B cell (primary cell): Measurements from ENCODE around the gene SLC4A2. TPM values are rescaled to one million over a fixed set of nuclear protein-coding genes. Genes with fewer than 3 reads are reported as not detected.

Experiments used
- ATAC-seq: fragments of 200-7000 bp; cut with Tn5 transposase; one replicate; pipeline ENCODE4 v1.10.0; 2021; ENCODE audit warnings: low read depth, mild to moderate bottlenecking, moderate number of reproducible peaks, moderate library complexity
- CTCF ChIA-PET: fragments of 350-600 bp; sonication (Branson Sonifier 250); formaldehyde crosslinking; loops from one replicate; lab custom pipeline; 2021; ENCODE audit warnings: antibody characterized with exemption, inconsistent platforms; lab: Charles Lee
- POLR2A ChIA-PET: fragments of 350-600 bp; sonication (Branson Sonifier 250); formaldehyde crosslinking; loops from one replicate; lab custom pipeline; 2021; ENCODE audit warnings: antibody characterized with exemption; lab: Charles Lee
- DNase-seq: peaks from one replicate; pipeline ENCODE4 v3.0.0; 2013
- H2AFZ ChIP-seq: 2 replicates; pipeline ENCODE4 v1.6.1; 2012; ENCODE audit warnings: mild to moderate bottlenecking, low read depth, low read length; ENCODE audit not compliant: insufficient read depth, poor library complexity, severe bottlenecking
- H3K27ac ChIP-seq, 2 donors: 1 replicate in 1 of 2; 2 replicates in 1 of 2; pipeline ENCODE4 v1.5.1; 2012 to 2013; ENCODE audit warnings: low read length in 2 of 2, mild to moderate bottlenecking in 2 of 2, moderate library complexity in 1 of 2
- H3K27me3 ChIP-seq, 4 experiments: fragments of 200-600 bp in 1 of 4; sonication (generic) in 1 of 4; replicated peaks in 1 of 4; 1 replicate in 2 of 4; 2 replicates in 2 of 4; pipeline versions ENCODE4 v1.6.1 to v1.7.0; 2013 to 2016; ENCODE audit warnings: low read length in 3 of 4, mild to moderate bottlenecking in 2 of 4, mixed read lengths in 1 of 4, moderate library complexity in 1 of 4; ENCODE audit not compliant: insufficient read depth in 4 of 4, control insufficient read depth in 3 of 4; ENCODE audit errors: control extremely low read depth in 1 of 4
- H3K36me3 ChIP-seq, 2 experiments: replicated peaks in 1 of 2; 1 replicate in 1 of 2; 2 replicates in 1 of 2; pipeline versions ENCODE4 v1.6.1 to v1.7.1; 2013; ENCODE audit warnings: low read length in 1 of 2; ENCODE audit not compliant: insufficient read depth in 2 of 2, control insufficient read depth in 1 of 2; ENCODE audit errors: control extremely low read depth in 1 of 2, extremely low read depth in 1 of 2
- H3K4me1 ChIP-seq, 2 donors: fragments of 200-600 bp in 1 of 2; sonication (generic) in 1 of 2; 1 replicate in 1 of 2; 2 replicates in 1 of 2; pipeline versions ENCODE4 v1.5.1 to v1.6.1; 2013 to 2017; ENCODE audit warnings: low read length in 2 of 2; ENCODE audit not compliant: control insufficient read depth in 2 of 2, insufficient read depth in 2 of 2
- H3K4me2 ChIP-seq: replicated peaks from 2 replicates; pipeline ENCODE3; 2012; ENCODE audit warnings: mild to moderate bottlenecking, low read depth, low read length; ENCODE audit not compliant: poor library complexity, severe bottlenecking
- H3K4me3 ChIP-seq, 5 experiments: fragments of 200-600 bp in 1 of 5; sonication (generic) in 1 of 5; 1 replicate in 3 of 5; 2 replicates in 2 of 5; pipeline versions ENCODE4 v1.5.1 to v1.7.0; 2011 to 2016; ENCODE audit warnings: low read length in 4 of 5, mild to moderate bottlenecking in 4 of 5, low read depth in 2 of 5, control low read depth in 1 of 5, moderate library complexity in 1 of 5; ENCODE audit not compliant: insufficient read depth in 1 of 5; ENCODE audit errors: control extremely low read depth in 1 of 5, extremely low read depth in 1 of 5
- H3K79me2 ChIP-seq: fragments of 200-600 bp; sonication (generic); one replicate; pipeline ENCODE4 v1.6.0; 2016; ENCODE audit warnings: low read length; ENCODE audit not compliant: control insufficient read depth, insufficient read depth
- H3K9ac ChIP-seq: fragments of 200-600 bp; sonication (generic); 2 replicates; pipeline ENCODE4 v1.6.1; 2017; ENCODE audit warnings: mild to moderate bottlenecking, low read length, moderate library complexity
- H3K9me3 ChIP-seq, 3 donors: one replicate each; pipeline versions ENCODE4 v1.6.1 to v1.7.1; 2013; ENCODE audit warnings: low read length in 2 of 3; ENCODE audit not compliant: control insufficient read depth in 2 of 3, insufficient read depth in 1 of 3; ENCODE audit errors: control extremely low read depth in 1 of 3
- H4K20me1 ChIP-seq: 2 replicates; pipeline ENCODE4 v1.6.0; 2012; ENCODE audit warnings: mild to moderate bottlenecking, low read length; ENCODE audit not compliant: insufficient read depth, control insufficient read depth, poor library complexity, severe bottlenecking
- H3K27ac Mint-ChIP-seq: one replicate; pipeline ENCODE4 v1.8.0; 2021; ENCODE audit warnings: mixed read lengths
- H3K27me3 Mint-ChIP-seq: one replicate; pipeline ENCODE4 v1.8.0; 2021; ENCODE audit warnings: mixed read lengths
- H3K4me1 Mint-ChIP-seq: one replicate; pipeline ENCODE4 v1.8.0; 2021; ENCODE audit warnings: mixed read lengths
- H3K4me3 Mint-ChIP-seq: one replicate; pipeline ENCODE4 v1.8.0; 2021; ENCODE audit warnings: mixed read lengths
- H3K9me3 Mint-ChIP-seq: one replicate; pipeline ENCODE4 v1.8.0; 2022; ENCODE audit warnings: mixed read lengths; ENCODE audit not compliant: insufficient read depth
- CTCF ChIP-seq: fragments of 200-600 bp; IDR thresholded peaks from one replicate; pipeline ENCODE4 v1.8.0; 2022; ENCODE audit warnings: antibody characterized with exemption, mild to moderate bottlenecking
- EZH2 ChIP-seq: IDR thresholded peaks from 2 replicates; pipeline ENCODE4 v1.6.1; 2012; ENCODE audit warnings: borderline replicate concordance, low read depth, mild to moderate bottlenecking, moderate library complexity, low read length; ENCODE audit not compliant: insufficient read depth, poor library complexity, severe bottlenecking
- WGBS: methylation state at CpG from one replicate; pipeline ENCODE4 v1.1.5; 2013; ENCODE audit warnings: missing lambda C conversion rate; ENCODE audit not compliant: insufficient coverage; 5-methylcytosine and 5-hydroxymethylcytosine counted together
- intact Hi-C: fragments of 100-400 bp; cut with micrococcal nuclease; formaldehyde crosslinking; loops from one replicate; pipeline ENCODE4 v1.10.0; 2022
- polyA plus RNA-seq: library from polyadenylated mRNA; depleted of rRNA; stranded (reverse); fragments of >200 nt; gene quantifications from 2 replicates; pipeline ENCODE4 v1.2.3, GENCODE V29; 2012
- total RNA-seq, 2 donors: library from RNA; stranded (reverse); fragments of 120-200 nt in 1 of 2; gene quantifications; 1 replicate in 1 of 2; 2 replicates in 1 of 2; pipeline versions ENCODE4 v1.2.3 to v1.2.4, GENCODE V29; 2013 to 2022

SLC4A2 gene
- total and polyA plus RNA-seq, 2 donors (not counting 1 experiment from before 2014, with no cell fraction given): 82.8 to 113 TPM

- Histone ChIP-seq H2AFZ (no peak overlapping the region), H4K20me1 (no peaks in the 10 kb centered on the region), H3K4me2 (no peak overlapping the region), H3K27ac (no peak overlapping the region), H3K79me2 (no peaks in the 10 kb centered on the region), H3K4me3 (no peak overlapping the region), H3K9ac (no peak overlapping the region), H3K9me3 (peaks cover 0 to 4% (median 0%) of the 10 kb centered on the region in 3 donors), H3K4me1 (peaks cover 33% of the 10 kb centered on the region in 2 donors), H3K27me3 (peaks cover 0 to 42% (median 11%) of the 10 kb centered on the region in 4 experiments), H3K36me3 (no peaks in the 10 kb centered on the region)
- intact Hi-C loops: loop anchor here (5.0 to 10.0 kb wide), 3 partner anchors 78 to 845 kb away; no protein-coding TSS in a partner anchor
- TF ChIP-seq CTCF (no peak), EZH2 (no peak)
- Mint-ChIP-seq H3K4me1 (peaks cover 21% of the 10 kb centered on the region), H3K9me3 (no peaks in the 10 kb centered on the region), H3K27me3 (peaks cover 25% of the 10 kb centered on the region), H3K27ac (no peak overlapping the region), H3K4me3 (no peak overlapping the region)
- 91% methylated on average over 15 of the region's 22 CpGs for WGBS
- ChIA-PET CTCF (interaction anchor here (1.0 to 1.6 kb wide), 5 partner anchors 18 to 34 kb away, joined by 3 to 6 read pairs (median 3); no protein-coding TSS in a partner anchor), POLR2A (no interaction called here)
- DNase-seq (no peak), ATAC-seq (no peak)
Observed at GRCh38 chr7:151089893-151090730, 30.7 kb downstream of the SLC4A2 start.

GRCh38 chr7:151091003-151091402 is 31.6 kb downstream of the SLC4A2 start:
- no peaks in the 10 kb centered on the region for H4K20me1 ChIP-seq
- peaks cover 24 to 25% of the 10 kb centered on the region in 2 donors for H3K4me1 ChIP-seq
- no peak for ATAC-seq
- H3K9me3 ChIP-seq: peaks cover 0 to 4% (median 0%) of the 10 kb centered on the region in 3 donors
- Mint-ChIP-seq H3K27ac (no peak overlapping the region), H3K4me1 (peaks cover 13% of the 10 kb centered on the region), H3K4me3 (no peak overlapping the region), H3K27me3 (peaks cover 17% of the 10 kb centered on the region), H3K9me3 (no peaks in the 10 kb centered on the region)
- CTCF ChIA-PET: interaction anchor here (1.0 to 1.6 kb wide), 4 partner anchors 18 to 33 kb away, joined by 3 to 6 read pairs (median 4); no protein-coding TSS in a partner anchor
- TF ChIP-seq CTCF (no peak), EZH2 (no peak)
- H3K27ac ChIP-seq: no peak overlapping the region
- no peak overlapping the region for H3K4me3 ChIP-seq
- DNase-seq: no peak
- H3K36me3 ChIP-seq: no peaks in the 10 kb centered on the region
- 97% methylated on average over 6 of the region's 7 CpGs for WGBS
- H3K9ac ChIP-seq: no peak overlapping the region
- no peaks in the 10 kb centered on the region for H3K79me2 ChIP-seq
- no peak overlapping the region for H2AFZ ChIP-seq
- H3K27me3 ChIP-seq: peaks cover 0 to 34% (median 7%) of the 10 kb centered on the region in 4 experiments
- intact Hi-C loops: no loop called here
- H3K4me2 ChIP-seq: no peak overlapping the region
- POLR2A ChIA-PET: no interaction called here
